CD4-positive, alpha-beta T cell (primary cell): Measurements from ENCODE around the gene CLTRN. TPM values are rescaled to one million over a fixed set of nuclear protein-coding genes. Genes with fewer than 3 reads are reported as not detected.

Experiments used
- ATAC-seq: fragments of 200-7000 bp; cut with Tn5 transposase; one replicate; pipeline ENCODE4 v1.10.0; 2022; ENCODE audit warnings: mild to moderate bottlenecking; ENCODE audit not compliant: poor library complexity
- CTCF ChIA-PET: fragments of 350-600 bp; sonication (Branson Sonifier 250); formaldehyde crosslinking; loops from one replicate; lab custom pipeline; 2021; ENCODE audit warnings: antibody characterized with exemption, inconsistent platforms; lab: Charles Lee
- POLR2A ChIA-PET: fragments of 350-600 bp; sonication (Branson Sonifier 250); formaldehyde crosslinking; loops from one replicate; lab custom pipeline; 2021; ENCODE audit warnings: antibody characterized with exemption, inconsistent platforms; lab: Charles Lee
- DNase-seq, 14 experiments: peaks; one replicate each; pipeline ENCODE4 v3.0.0-alpha.2; 2013 to 2020; ENCODE audit warnings: mixed read lengths in 2 of 14
- H3K27ac ChIP-seq, 2 donors: one replicate each; pipeline versions ENCODE4 v1.5.1 to v1.7.0; 2013; ENCODE audit warnings: low read length in 2 of 2, low read depth in 1 of 2, mild to moderate bottlenecking in 1 of 2
- H3K27me3 ChIP-seq, 2 experiments: 1 replicate in 1 of 2; 2 replicates in 1 of 2; pipeline versions ENCODE4 v1.6.1 to v1.7.0; 2013; ENCODE audit warnings: low read length in 2 of 2, control low read depth in 1 of 2, mild to moderate bottlenecking in 1 of 2, moderate library complexity in 1 of 2; ENCODE audit not compliant: insufficient read depth in 2 of 2, control insufficient read depth in 1 of 2
- H3K36me3 ChIP-seq: one replicate; pipeline ENCODE4 v1.6.1; 2013; ENCODE audit warnings: low read length, control low read depth; ENCODE audit not compliant: insufficient read depth
- H3K4me1 ChIP-seq: one replicate; pipeline ENCODE4 v1.6.1; 2013; ENCODE audit warnings: low read length, control low read depth; ENCODE audit not compliant: insufficient read depth
- H3K4me3 ChIP-seq: one replicate; pipeline ENCODE4 v1.5.1; 2013; ENCODE audit warnings: mild to moderate bottlenecking, low read length, moderate library complexity
- H3K9me3 ChIP-seq, 2 experiments: 1 replicate in 1 of 2; 2 replicates in 1 of 2; pipeline versions ENCODE4 v1.6.1 to v1.7.0; 2013; ENCODE audit warnings: low read length in 2 of 2, mild to moderate bottlenecking in 2 of 2, control low read depth in 1 of 2, moderate library complexity in 1 of 2; ENCODE audit not compliant: control insufficient read depth in 1 of 2, insufficient read depth in 1 of 2
- H3K27ac Mint-ChIP-seq: one replicate; pipeline ENCODE4 v1.8.0; 2020; ENCODE audit warnings: mixed read lengths
- H3K27me3 Mint-ChIP-seq: one replicate; pipeline ENCODE4 v1.8.0; 2021; ENCODE audit warnings: mixed read lengths
- H3K36me3 Mint-ChIP-seq: one replicate; pipeline ENCODE4 v1.8.0; 2021; ENCODE audit warnings: low read depth, mixed read lengths
- H3K4me1 Mint-ChIP-seq: one replicate; pipeline ENCODE4 v1.8.0; 2021; ENCODE audit warnings: low read depth, mixed read lengths
- H3K4me3 Mint-ChIP-seq: one replicate; pipeline ENCODE4 v1.8.0; 2020; ENCODE audit warnings: mild to moderate bottlenecking, mixed read lengths
- H3K9me3 Mint-ChIP-seq: one replicate; pipeline ENCODE4 v1.8.0; 2020; ENCODE audit warnings: mixed read lengths
- CTCF ChIP-seq: fragments of 200-600 bp; IDR thresholded peaks from one replicate; pipeline ENCODE4 v1.8.0; 2022; ENCODE audit warnings: antibody characterized with exemption, mild to moderate bottlenecking
- intact Hi-C, 2 experiments: fragments of 100-400 bp; cut with DNase I in 1 of 2; cut with micrococcal nuclease in 1 of 2; formaldehyde crosslinking; loops; one replicate each; pipeline versions ENCODE4 v1.15.1 to v1.9.0; 2023 to 2025; cut with DNase I, micrococcal nuclease
- total RNA-seq, 174 experiments: library from RNA in 2 of 174; stranded (reverse) in 2 of 174; gene quantifications; one replicate each; pipeline ENCODE4 v1.2.3 and lab custom pipeline; 2021 to 2026

CLTRN gene
- total RNA-seq, 2 experiments from 2014 or later = 0.44 to 0.56 TPM

DNA sequence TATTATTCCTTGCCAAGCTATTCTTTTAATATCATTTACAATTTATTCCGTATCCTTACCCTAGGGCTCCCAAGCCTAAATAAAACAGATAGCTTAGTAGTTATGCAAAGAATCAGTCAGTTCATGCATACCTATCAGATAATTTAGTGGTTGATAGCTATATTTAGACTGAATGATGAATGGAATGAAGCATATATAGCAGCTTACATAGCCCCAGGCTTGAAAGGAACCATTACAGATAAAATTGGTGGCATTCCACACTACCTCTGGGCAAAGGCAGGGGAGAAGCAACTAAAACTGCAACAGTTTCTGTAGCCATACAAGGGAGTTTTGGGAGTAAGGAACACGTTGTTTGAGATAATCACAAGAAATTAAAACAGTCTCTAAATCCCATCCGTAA, 66.6 kb downstream of the CLTRN start:
- no peak overlapping the region for H3K27ac ChIP-seq
- ATAC-seq (no peak), DNase-seq (no peak)
- no peak for TF ChIP-seq CTCF
- intact Hi-C loops = no loop called here
- no peaks in the 10 kb centered on the region for H3K9me3 ChIP-seq
- Mint-ChIP-seq H3K27me3 (peaks cover 14% of the 10 kb centered on the region), H3K36me3 (no peaks in the 10 kb centered on the region), H3K27ac (no peak overlapping the region), H3K9me3 (no peaks in the 10 kb centered on the region), H3K4me3 (no peak overlapping the region), H3K4me1 (no peaks in the 10 kb centered on the region)
- H3K4me3 ChIP-seq = no peak overlapping the region
- H3K27me3 ChIP-seq = peaks cover 0 to under 1% of the 10 kb centered on the region in 2 experiments
- no peaks in the 10 kb centered on the region for H3K4me1 ChIP-seq
- POLR2A ChIA-PET = no interaction called here
- H3K36me3 ChIP-seq = no peaks in the 10 kb centered on the region
- CTCF ChIA-PET = no interaction called here

DNA sequence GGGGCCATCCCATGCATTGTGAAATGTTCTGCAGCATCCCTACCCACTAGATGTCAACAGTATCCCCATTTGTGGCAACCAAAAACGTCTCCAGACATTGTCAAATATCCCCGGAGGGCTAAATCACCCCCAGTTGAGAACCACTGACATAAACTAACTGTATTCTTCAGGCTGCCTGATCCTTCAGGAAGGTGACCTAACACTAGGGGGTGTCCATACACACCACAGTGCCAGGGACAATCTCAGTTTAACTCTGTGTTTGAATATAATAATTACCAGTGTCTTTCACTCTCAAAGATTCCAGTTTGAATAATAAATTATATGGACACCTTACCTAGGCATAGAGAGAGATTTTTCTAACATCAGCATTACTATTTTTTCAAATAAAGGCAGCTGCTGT, 70.2 kb downstream of the CLTRN start:
- no peak overlapping the region for H3K27ac ChIP-seq
- peaks cover 0 to 8% of the 10 kb centered on the region in 2 experiments for H3K27me3 ChIP-seq
- DNase-seq (no peak), ATAC-seq (no peak)
- no peaks in the 10 kb centered on the region for H3K4me1 ChIP-seq
- no peak overlapping the region for H3K27ac Mint-ChIP-seq
- H3K9me3 Mint-ChIP-seq = no peaks in the 10 kb centered on the region
- ChIA-PET CTCF (no interaction called here), POLR2A (no interaction called here)
- no peaks in the 10 kb centered on the region for H3K36me3 ChIP-seq
- H3K27me3 Mint-ChIP-seq = peaks cover 14% of the 10 kb centered on the region
- H3K36me3 Mint-ChIP-seq = no peaks in the 10 kb centered on the region
- intact Hi-C loops = no loop called here
- no peak overlapping the region for H3K4me3 Mint-ChIP-seq
- no peak for TF ChIP-seq CTCF
- no peaks in the 10 kb centered on the region for H3K4me1 Mint-ChIP-seq
- no peak overlapping the region for H3K4me3 ChIP-seq
- H3K9me3 ChIP-seq = no peaks in the 10 kb centered on the region

- intact Hi-C loops = loop anchor here in 1 of 2 experiments (2.0 kb wide), 1 partner anchor 65 kb away; no protein-coding TSS in a partner anchor
- Histone ChIP-seq H3K36me3 (no peaks in the 10 kb centered on the region), H3K27ac (no peak overlapping the region), H3K4me3 (no peak overlapping the region), H3K9me3 (no peaks in the 10 kb centered on the region), H3K27me3 (no peaks in the 10 kb centered on the region), H3K4me1 (no peaks in the 10 kb centered on the region)
- Mint-ChIP-seq H3K4me1 (no peaks in the 10 kb centered on the region), H3K9me3 (no peaks in the 10 kb centered on the region), H3K4me3 (no peak overlapping the region), H3K27ac (no peak overlapping the region), H3K27me3 (no peaks in the 10 kb centered on the region), H3K36me3 (no peaks in the 10 kb centered on the region)
- no peak for DNase-seq
- no peak for ATAC-seq
- CTCF ChIA-PET = no interaction called here
- TF ChIP-seq CTCF = no peak
- POLR2A ChIA-PET = no interaction called here
Observed at GRCh38 chrX:15579778-15580747, 84.5 kb downstream of the CLTRN start.

Other genes with a start within 250 kb of the CLTRN start
- gene PIR, start 171.5 kb downstream of the CLTRN start, total RNA-seq = not detected
- not detected for gene BMX, start 164.0 kb downstream of the CLTRN start, total RNA-seq
- gene ACE2, start 63.8 kb downstream of the CLTRN start, total RNA-seq = not detected
- 10 to 100 TPM; 60.8 to 64.5 TPM for gene CA5B, start 73.5 kb upstream of the CLTRN start, total RNA-seq
- 10 to 100 TPM; 18.4 to 21.1 TPM for gene ZRSR2, start 125.7 kb upstream of the CLTRN start, total RNA-seq
- gene AP1S2, start 190.0 kb upstream of the CLTRN start, total RNA-seq = 10 to 100 TPM; 20.0 to 20.8 TPM